ENCODE measurements around the gene TTLL13.

- no peak for TF ChIP-seq POLR2AphosphoS5 (IDR thresholded peaks at IDR 0.05)
- TF ChIP-seq CTCF (IDR thresholded peaks at IDR 0.05 in 8 of 11, conservative IDR thresholded peaks at IDR 0.05 in 3 of 11) = no peak
Observed at GRCh38 chr15:90262426-90262825, 13.1 kb downstream of the TTLL13 start.

Measured in spleen (tissue), 7 donors.